GM19351 (cell line): ENCODE results near the gene NIPSNAP3A.
"Not testable (repeated sequence)": the region's sequence is repeated elsewhere in the genome, so short reads cannot be mapped to it uniquely, and the experiment has no call there.

Experiments
- ATAC-seq: cut with Tn5 transposase; IDR thresholded peaks from one replicate; pipeline ENCODE4 v1.9.1; 2021; ENCODE audit warnings: mild to moderate bottlenecking, moderate library complexity; ENCODE audit not compliant: unreplicated experiment

Gene NIPSNAP3A

DNA sequence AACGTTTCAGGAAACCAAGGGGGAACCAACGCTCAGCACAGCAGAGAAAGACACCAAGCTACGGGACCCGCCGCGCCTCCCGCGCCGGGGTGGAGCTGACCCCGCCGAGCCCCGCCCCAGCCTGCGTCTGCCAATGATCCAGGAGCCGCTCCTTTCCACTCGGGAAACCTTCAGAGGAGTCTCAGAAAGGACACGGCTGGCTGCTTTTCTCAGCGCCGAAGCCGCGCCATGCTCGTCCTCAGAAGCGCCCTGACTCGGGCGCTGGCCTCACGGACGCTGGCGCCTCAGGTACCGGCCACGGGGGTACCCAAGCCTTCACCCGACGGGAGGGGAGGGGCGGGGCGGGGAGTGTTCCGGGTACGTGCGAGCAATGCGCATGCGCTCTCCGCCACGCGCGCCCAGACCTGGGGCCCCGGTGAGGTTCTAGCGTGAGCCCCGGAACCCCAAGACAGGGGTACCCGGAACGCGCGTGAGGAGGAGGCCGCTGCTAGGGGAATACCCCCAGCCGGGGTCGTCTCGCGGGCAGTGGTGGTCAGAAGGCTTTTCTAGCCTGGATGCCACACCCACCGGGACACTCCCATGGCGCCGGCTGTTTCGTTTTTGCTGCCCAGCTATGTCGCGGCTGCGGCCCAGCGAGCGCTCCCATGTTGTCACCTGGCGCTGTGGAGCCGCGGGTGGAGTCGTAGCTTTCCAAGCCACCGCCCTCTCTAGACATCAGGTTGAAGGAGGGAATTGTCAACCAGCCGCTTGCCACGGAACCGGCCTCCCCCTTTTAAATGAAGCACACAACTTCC is at the start of gene NIPSNAP3A:
NIPSNAP3A (plus strand) TSS at position 119 of the 794 bp plus-strand sequence; CDS start at position 229, 110 bp downstream.
- ATAC-seq, result peak; percentile 81

DNA sequence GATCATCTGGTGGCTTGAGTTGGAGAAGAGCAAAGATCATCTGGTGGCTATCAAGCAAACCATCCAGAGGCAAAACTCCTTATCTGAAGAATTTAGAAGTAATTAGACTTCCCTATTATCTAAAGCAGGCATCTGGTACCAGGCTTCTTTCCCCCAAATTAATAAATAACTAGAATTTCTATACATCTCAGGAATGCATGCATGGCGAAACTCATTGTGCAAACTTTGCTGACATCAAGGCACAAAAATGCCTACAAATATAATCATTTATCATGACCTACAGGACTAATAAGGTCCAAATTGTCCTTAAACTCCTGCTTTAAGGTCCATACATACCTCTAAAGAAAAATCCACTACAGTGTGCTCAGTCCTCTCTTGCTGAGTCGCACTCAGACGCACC is 47.2 kb upstream of the NIPSNAP3A start:
- ATAC-seq, result no peak

DNA sequence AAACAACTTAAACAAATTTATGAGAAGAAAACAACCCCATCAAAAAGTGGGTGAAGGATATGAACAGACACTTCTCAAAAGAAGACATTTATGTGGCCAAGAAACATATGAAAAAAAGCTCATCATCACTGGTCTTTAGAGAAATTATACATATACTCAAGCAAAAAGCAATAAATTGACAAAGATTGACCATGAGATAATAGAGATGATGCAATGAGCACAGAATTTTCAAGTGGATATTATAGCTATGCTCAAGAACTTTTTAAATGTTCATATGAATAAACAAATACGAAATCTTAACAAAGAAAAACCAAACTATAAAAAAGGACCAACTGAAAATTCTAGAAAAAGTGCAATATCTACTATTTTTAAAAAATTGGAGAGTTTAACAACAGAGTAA is 38.7 kb upstream of the NIPSNAP3A start:
- not testable (repeated sequence) for ATAC-seq

DNA sequence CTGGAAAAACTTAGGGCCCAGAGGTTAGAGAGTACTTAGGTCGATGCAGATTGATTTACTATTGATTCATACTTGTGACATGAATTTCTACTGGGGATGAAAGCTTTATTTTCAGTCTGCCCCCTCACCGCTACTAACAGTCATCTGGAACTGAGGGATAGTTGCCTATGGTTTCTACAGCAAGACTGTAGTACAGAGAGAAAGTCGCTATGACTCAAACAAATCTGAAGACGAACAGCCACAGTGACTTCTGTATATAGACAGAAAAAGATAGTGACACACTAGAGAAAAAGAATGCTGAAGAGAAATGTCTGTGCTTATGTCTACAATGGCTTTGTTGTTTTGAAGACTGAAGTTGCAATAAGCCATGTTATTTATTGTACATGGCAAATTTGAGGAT is 35.9 kb upstream of the NIPSNAP3A start:
- peak; percentile 49 for ATAC-seq

DNA sequence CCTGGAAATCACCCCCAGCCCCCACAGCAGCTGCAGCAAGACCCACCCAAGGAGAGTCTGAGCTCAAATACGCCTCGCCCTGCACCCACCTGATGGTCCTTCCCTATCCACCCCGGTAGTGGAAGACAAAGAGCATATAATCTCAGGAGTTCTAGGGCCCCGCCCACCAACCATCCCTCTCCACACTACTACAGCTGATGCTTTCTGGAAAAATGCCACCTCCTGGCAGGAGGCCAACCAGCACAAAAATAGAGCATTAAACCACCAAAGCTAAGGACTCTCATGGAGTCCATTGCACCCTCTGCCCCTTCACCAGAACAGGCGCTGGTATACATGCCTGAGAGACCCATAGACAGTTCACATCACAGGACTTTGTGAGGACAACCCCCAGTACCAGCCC is 22.5 kb upstream of the NIPSNAP3A start:
- no peak for ATAC-seq

DNA sequence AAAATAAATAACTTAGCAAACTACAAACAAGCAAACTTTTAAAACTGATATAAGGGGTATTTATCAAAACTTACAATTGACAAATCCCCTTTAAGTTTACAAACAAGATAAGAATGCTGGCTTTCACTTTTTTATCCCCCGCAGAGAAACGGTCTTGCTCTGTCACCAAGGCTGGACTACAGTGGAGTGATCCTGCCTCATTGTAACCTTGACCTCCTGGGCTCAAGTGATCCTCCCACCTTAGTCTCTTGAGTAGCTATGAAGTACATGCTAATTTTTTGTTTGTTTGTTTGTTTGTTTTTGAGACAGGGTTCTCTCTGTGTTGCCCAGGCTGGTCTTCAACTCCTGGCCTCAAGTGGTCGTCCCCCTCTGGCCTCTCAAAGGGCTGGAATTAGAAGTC is 9.0 kb upstream of the NIPSNAP3A start:
- ATAC-seq, result no peak

DNA sequence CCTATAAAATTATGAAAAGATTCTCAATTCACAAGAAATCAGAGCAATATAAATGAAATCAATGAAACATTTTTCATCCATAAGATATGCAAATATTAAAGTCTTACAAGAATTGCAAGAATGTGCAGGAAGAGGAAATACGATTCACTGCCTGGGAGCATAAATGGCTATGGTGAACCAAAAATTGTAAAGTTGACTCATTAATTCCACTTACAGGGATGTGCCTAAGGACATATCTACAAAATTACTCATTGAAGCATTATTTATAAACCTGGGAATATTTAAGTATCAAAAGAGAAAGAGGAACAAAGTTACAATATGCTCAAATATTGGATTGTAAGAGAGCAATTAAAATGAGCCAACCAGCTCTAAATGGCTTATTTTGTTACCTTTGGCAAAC is 6.9 kb upstream of the NIPSNAP3A start:
- no peak for ATAC-seq

DNA sequence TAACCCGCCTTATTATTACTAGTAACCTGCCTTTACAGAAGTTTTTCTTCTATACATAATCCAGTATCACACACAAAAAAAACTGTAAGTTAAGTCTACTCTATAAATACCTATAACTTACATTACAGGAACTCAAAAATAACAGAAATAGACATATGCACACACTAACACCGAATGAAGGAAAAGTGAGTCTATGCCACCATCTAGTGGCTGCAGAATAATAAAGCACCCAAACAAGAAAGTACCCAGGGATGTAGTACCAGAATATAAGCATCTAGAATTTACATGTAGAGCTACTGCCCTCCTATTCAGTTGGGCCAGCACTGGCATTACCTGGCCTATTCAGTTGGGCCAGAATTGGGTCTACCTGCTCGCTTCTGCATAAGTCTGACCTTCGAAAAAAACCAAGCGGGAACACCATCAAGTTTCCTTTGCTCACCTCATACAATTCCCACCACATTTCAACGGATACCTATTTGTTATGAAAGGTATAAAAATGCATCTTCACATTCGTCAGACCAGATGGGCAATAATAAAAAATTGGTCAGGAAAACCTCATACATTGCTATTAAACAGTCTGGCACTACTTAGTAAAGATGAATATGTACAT is 4.0 kb upstream of the NIPSNAP3A start:
- peak; percentile 42 for ATAC-seq

DNA sequence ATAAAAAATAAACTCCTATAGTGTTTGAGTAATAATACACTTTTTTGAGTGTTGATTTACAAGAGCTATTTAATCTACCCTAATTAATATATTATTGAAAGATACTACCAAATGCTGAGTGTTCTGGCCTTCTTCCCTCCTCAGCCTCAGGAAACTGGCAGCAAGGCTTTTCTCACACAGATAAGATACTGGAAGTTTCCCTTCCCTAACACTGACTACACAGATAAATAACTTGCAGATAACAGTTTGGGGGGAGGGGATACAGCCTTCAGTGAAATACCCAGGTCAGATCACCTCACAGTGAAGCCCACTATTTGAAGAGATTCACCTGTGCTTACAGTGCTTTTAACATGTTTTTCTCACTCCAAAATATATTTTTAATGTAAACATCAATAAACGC is 1.6 kb upstream of the NIPSNAP3A start:
- ATAC-seq, result no peak

DNA sequence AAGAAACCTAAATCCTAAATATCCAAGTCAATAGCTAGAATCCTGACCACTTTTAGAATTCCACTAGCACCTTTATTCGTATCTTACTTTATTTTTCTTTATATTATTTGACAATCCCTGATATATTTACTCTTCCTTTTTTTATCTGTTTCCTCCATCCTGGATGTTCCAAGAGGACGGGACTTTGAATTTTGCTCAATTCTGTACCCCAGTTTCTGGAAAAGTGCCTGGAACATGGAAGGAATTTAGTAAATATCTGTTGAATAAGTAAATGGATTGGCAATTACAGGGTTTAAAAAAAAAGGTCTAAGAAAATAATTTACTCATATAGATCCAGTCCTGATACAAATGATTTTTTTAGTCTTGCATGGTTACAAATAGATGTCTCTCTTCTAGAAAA is 1.2 kb upstream of the NIPSNAP3A start:
- no peak for ATAC-seq

DNA sequence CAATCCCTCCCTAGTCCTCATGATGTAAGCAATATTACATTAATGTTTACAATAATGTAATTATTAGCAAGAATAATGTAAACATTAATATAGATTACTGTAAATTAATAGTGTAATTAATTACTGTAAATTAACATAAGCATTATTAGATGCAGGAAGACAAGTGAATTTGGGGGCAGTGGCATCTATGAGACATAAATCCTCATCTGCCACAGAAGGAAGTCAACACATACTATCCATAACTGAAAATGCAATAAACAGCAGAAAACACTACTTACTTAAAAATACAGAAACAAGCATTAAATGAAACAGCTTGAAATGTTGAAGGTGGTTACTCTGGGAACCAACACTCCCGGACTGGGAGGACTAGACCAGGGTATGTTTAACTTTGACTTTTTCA is 685 bp upstream of the NIPSNAP3A start:
- no peak for ATAC-seq

DNA sequence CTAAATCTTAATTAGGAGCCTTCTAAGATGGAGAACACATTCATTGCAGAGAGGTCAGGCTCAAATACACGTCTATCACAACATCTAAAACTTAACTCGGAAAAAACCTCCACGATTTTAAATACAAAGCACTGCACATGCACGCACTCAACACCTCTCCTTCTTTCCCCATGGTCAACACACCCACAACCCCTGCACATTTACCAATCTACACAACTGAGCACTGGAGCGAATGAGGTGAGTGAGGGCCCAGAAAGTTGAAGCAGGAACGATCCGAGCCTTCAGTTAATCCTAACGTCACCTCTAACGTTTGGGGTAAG is 278 bp upstream of the NIPSNAP3A start:
- no peak for ATAC-seq

DNA sequence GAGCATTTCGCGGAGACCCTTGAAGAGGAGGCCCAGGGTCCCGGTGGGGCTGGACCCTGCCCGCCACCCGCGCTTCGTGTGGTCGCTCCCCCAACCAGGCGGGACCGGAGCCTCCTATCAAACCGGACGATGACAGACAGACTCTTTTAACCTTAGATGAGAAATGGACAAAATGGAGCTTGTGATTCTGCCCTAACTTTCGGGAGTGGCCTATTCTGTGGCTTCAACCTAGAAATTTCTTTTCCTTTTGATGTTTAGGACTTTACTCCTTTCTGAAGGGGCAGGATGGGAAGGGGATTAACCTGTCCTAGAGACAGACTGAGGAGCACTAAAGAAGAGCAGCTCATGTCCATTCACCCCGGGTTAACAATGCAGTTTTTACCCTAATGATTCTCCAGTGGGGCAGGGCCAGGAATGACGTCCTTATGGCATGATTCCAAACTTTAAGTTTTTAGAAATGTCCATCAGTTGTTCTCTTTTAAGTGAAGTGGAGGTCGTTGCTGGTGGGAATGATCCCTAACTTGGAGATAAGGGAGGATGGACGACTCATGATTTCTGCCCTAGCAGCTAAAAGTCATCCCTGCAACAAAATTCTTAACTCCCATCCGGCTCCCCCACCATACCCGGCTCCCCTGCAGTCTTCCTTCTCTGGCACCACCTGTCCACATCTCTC is 1.0 kb downstream of the NIPSNAP3A start:
- peak; percentile 3 for ATAC-seq

DNA sequence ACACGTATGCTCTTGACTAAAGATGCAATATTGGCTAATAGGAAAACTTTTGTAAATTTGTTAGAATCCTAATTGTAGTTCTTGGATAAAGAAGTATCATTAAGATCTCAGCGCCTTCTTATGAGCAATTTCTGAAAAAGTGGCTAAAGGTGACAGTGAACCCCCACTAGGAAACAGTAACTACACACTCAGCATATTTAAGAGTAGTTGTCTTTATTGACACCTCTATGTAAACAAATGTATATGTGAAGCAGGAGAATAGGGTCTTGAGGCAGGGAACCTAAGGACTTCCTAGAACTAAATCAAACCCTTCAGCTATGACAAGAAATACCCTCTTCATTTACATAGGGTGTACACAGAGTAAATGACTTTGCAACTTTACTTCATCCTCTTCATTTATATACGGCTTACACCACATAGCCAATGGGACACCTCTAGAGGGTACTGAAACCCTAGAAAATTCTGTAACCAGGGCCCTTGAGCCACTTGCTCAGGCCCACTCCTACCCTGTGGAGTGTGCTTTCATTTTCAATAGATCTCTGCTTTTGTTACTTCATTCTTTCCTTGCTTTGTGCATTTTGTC is 2.8 kb downstream of the NIPSNAP3A start:
- peak; percentile 29 for ATAC-seq

DNA sequence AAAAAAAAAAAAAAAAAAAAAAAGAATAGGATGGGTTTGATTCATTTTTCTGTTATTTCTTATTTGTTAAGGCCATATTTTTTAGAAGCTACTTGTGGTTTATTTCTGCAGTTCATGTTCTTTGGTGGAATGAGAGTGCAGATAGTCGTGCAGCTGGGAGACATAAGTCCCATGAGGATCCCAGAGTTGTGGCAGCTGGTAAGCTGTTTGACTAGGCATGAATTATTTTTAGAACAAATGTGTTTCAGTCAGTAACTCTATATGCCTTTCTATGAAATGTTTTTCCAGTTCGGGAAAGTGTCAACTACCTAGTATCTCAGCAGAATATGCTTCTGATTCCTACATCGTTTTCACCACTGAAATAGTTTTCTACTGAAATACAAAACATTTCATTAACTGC is 11.5 kb downstream of the NIPSNAP3A start:
- ATAC-seq, result no peak

DNA sequence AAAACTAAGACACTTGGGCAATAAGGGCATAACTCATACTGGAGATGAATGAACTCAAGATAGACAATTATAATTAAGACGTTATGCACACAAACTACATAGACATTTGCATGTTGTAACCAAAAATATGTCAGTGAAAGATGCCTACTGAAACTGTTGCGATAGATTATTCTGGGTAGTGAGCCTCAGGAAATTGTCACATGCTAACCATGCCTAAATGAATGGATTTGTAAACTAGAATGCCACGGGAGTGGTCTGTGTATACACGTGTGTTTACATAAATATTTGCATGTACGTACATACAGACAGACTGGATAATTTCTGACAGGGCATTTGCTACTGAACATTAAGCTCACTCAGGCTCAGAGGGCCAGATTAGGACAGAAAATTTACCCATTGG is 17.7 kb downstream of the NIPSNAP3A start:
- ATAC-seq, result peak; percentile 41

DNA sequence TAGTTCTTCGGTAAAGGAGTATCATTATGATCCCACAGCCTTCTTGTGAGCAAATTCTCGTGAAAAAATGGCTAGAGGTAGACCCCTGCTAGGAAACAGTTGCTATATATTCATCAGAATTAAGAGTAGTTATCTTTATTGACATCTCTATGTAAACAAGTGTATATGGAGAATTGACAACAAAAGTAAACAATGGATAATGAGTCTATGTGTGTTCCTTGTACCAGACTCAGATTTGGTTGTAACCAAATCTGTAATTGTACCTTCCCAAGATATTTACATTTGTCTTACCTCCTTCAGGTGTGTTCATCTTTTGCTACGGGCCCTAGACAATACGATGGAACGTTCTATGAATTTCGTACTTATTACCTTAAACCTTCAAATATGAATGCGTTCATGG is 18.5 kb downstream of the NIPSNAP3A start:
- no peak for ATAC-seq

DNA sequence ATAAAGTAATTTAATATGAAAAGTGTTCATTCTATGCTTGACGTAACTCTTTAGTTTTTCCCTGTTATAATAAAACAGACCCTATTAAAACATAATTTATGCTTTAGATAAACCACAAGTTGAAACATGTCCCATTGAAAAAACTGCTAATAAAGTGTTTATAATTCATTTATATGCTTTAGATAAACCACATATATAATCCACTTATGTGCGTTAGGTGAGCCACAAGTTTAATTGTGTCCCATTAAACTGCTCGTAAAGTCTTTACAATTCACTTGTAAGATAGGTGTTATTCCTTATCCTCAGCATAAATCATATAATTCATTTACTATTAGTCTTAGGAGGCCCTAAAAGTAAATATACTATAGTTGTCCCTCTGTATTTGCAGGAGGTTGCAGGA is 20.0 kb downstream of the NIPSNAP3A start:
- no peak for ATAC-seq

DNA sequence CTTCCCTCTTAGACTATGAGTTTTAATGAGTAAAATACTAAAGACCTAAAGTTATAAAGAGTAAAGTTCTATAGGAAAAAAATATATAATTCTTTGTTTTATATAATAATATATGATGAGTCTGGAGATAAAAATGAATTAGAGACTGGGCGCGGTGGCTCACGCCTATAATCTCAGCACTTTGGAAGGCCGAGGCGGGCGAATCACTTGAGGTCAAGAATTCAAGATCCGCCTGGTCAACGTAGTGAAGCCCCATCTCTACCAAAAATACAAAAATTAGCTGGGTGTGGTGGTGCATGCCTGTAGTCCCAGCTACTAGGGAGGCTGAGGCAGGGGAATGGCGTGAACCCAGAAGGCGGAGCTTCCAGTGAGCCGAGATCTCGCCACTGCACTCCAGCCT is 21.5 kb downstream of the NIPSNAP3A start:
- not testable (repeated sequence) for ATAC-seq

DNA sequence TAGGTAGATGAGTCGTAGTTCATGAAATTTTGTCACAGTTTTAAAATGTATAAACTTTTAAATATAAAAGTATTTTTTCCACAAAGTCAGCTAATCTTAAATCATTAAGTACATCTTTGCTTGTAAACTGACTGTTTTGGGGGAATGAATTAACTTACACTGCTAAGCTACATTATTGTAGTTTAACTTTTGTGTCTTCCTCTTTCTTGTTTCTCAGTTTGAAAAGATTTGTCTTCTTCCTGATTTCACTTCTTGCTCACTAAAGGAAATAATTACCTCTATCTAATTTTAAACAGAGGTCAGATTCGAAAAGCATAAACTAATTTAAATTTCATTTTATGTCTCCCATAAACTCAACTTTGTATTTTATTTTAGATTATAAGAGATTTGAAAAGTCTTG is 22.2 kb downstream of the NIPSNAP3A start:
- peak; percentile 37 for ATAC-seq

DNA sequence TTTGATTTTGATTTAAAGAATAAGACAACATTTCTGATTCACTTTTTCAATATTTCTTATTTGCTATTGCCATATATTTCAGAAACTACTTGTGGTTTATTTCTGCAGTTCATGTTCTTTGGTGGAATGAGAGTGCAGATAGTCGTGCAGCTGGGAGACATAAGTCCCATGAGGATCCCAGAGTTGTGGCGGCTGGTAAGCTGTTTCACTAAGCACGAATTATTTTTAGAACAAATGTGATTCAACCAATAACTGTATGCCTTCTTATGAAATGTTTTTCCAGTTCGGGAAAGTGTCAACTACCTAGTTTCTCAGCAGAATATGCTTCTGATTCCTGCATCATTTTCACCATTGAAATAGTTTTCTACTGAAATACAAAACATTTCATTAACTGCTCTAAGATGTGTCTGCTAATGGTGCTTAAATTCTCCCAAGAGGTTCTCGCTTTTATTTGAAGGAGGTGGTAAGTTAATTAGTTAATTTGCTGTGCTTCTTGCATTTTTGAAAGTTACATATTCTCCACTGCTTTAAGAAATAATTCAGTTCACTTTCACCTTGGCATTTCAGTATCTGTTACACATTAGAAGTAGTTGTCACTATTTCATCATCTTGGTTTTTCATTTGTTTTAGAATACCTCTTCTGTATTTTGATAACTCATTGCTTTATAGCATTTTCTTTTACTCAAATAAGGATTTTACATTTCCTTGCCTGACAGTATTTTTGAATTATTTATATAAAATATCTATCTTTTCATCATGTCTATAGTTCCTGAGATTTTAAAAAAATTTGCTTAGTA is 25.4 kb downstream of the NIPSNAP3A start:
- peak; percentile 18 for ATAC-seq
